GM13976 (cell line): Measurements from ENCODE around the gene LDB1.

ENCODE experiments used
- DNase-seq: peaks from one replicate; pipeline ENCODE4 v3.0.0; 2012; ENCODE audit warnings: low spot score
- CTCF ChIP-seq: IDR thresholded peaks from 2 replicates; pipeline ENCODE4 v1.5.1; 2012; ENCODE audit warnings: borderline replicate concordance, mild to moderate bottlenecking; ENCODE audit not compliant: insufficient read depth; ENCODE audit errors: extremely low read depth, missing control alignments, control extremely low read depth
- in situ Hi-C: fragments of 300-500 bp; cut with MboI; formaldehyde crosslinking; loops from one replicate; pipeline ENCODE4 v1.12.0; 2022; ENCODE audit warnings: low sequenced_read_pairs, mixed read lengths, inconsistent platforms; ENCODE audit not compliant: unreplicated experiment

Gene LDB1

DNA sequence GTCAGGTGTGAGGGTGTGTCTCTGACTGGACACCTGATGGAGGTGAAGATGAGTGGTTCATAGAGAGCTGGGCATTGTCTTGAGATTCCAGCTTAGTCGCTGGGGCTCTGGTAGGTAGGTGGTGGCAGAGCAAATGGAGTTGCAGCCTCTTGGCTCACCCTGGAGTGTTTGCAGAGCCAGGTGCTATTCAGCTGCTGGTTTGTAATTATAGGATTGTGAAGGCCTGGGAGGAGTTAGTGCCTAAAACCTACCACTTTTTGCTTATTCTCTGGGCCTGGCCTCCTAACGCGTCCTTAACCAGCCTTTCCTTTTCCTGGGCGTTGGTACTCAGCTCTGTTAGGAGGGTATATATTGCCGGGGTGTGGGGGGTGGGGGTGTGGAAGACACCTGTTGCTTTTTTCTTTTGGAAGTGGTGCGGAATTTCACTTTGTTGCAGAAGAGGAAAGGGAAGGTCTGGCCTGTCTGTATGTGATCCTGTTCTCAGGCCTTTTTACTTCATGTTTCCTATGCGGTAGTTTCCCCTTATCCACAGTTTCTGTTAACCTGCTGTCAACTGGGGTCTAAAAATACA lies 15.9 kb upstream of the LDB1 start:
- in situ Hi-C loops = no loop called here
- DNase-seq = no peak
- no peak for TF ChIP-seq CTCF

DNA sequence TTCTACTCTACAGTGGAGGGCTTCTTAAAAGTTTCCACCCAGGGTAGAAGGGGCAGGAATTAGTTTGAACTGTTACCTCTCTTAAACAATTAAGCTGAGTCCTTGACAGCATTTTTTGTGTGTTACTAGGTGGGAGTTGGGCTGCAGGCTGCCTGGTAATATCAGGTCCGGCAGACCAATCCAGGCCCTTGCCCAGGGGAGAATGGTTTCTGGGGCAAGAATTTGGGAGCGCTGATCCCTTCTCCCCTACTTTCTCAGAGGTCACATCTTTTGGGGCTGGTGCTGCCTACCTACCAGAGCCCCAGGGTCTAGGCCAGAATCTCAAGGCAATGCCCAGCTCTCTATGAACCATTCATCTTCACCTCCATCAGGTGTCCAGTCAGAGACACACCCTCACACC lies 14.2 kb upstream of the LDB1 start:
- DNase-seq = no peak

DNA sequence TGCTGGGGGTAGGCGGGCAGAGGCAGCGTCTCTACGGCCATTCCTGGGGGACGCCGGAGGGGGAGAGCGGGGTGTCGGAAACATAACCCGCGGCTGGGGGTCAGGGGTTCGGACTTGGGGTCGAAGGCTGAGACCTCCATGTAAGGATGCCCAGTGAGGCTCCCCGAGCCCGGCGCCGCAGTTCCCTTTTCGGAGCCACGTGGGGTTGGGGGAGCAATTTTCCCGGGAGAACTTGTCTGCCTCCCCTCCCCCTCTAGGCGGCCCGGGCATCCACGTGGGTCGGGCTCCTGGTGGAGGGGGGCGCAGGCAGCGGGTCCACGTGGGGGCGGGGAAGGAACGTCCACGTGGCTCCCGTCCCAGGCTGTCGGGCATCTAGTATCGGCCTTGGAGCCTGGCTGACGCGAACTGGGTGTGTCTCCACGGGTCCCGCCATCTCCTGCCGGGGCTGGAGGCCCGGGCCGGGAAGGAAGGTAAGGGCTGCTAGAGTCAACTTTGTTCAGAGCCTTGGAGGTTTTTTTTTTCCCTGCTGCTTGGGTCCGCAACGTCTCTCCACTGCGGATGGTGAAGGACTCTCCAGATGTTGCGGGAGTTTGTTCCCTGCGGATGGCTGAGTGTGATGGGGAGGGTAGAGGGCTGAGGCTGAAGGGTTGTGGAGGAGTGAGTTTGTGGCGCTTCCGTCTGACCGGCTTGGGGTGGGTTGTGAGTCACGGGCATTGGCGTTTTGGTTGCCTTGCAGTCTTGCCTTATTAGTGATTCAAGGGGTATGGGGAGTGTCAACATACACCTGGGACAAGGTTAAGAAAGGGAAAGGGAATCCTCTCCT lies 13.4 kb upstream of the LDB1 start:
- in situ Hi-C loops = no loop called here
- DNase-seq = peak; percentile 75
- no peak for TF ChIP-seq CTCF

More for the DNA sequence above, 14.2 kb upstream of the LDB1 start:
- in situ Hi-C loops = no loop called here
- TF ChIP-seq CTCF = no peak

DNA sequence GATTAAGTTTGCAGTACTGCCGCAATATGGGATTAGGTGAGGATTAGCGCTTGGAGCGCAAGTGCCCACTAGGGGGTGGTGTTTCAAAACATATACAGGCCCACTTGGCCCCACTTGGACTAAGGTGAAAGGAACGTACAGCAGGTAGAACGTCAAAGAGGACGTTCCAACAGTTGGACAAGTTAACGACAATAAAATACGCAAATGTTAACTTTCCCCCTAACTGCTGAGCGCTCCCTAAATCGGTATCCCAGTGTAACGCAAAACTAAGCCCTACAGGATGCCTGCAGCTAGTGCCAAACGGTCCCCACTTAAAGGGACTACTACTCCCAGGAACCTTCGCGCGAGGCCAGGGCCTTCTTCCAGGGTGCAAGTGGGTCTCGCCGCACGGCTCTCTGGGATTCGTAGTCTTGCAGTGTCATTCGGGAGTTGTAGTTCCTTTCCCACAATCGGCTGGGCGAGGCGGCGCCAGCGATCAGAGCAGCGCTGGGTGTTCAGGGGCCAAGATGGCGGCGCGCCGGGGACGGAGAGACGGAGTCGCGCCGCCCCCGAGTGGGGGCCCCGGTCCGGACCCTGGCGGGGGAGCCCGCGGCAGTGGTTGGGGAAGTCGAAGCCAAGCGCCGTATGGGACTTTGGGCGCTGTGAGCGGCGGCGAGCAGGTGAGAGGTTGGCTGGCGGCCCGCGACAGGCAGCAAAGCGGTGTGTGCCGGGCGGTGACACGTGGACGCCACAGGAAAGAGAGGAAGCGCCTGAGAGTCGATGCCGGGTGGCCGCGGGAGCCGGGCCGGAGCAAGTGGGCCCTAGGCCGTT lies 12.6 kb upstream of the LDB1 start, which contains the start of gene PPRC1:
Gene PPRC1 (plus strand): TSS at position 478 of the 810 bp plus-strand sequence. CDS start 29 bp downstream, at position 507.
- peak; percentile 97 for DNase-seq
- in situ Hi-C loops = no loop called here
- TF ChIP-seq CTCF = peak; percentile 68

DNA sequence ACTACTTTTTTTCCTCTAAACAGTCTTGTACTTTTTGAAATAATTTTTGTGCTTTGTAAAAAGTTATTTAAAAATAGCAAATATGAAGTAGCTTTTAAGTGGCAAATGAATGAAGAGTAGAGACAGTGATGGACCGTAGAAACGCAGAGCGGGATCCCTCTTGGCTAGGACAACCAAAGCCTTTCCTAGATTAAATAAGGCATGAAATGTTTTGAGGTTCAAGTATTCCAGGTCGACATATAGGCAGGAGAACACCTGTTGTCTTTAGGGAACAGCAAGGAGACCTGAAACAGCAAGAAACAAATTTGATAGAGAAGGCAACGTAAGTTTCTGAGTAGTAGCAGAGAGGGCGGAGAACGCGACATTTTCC lies 12.0 kb upstream of the LDB1 start:
- in situ Hi-C loops = no loop called here
- no peak for TF ChIP-seq CTCF

More for the DNA sequence above, 12.0 kb upstream of the LDB1 start:
- DNase-seq = no peak
